WTC11 (cell line): ENCODE measurements around the gene SPNS1. TPM values are rescaled to one million over a fixed set of nuclear protein-coding genes. Genes with fewer than 3 reads are reported as not detected.

Experiments used
- ATAC-seq: fragments of 200-7000 bp; cut with Tn5 transposase; 2 replicates; pipeline ENCODE4 v1.10.0; 2021; ENCODE audit warnings: mild to moderate bottlenecking, moderate library complexity
- CTCF ChIA-PET: fragments of 300-600 bp; sonication (Branson Sonifier 250); formaldehyde crosslinking; loops from one replicate; lab custom pipeline; 2021; ENCODE audit warnings: antibody characterized with exemption; lab: Charles Lee
- POLR2A ChIA-PET: fragments of 350-600 bp; sonication (Branson Sonifier 250); formaldehyde crosslinking; loops from one replicate; lab custom pipeline; 2021; ENCODE audit warnings: antibody characterized with exemption; lab: Charles Lee
- DNase-seq: peaks from one replicate; pipeline ENCODE4 v3.0.0; 2021; ENCODE audit warnings: low spot score
- H3K27ac Mint-ChIP-seq: 2 replicates; pipeline ENCODE4 v1.8.0; 2021; ENCODE audit warnings: mixed read lengths
- H3K27me3 Mint-ChIP-seq: 2 replicates; pipeline ENCODE4 v1.8.0; 2021; ENCODE audit warnings: low read depth, mild to moderate bottlenecking, moderate library complexity, mixed read lengths
- H3K36me3 Mint-ChIP-seq: 2 replicates; pipeline ENCODE4 v1.8.0; 2021; ENCODE audit warnings: mixed read lengths
- H3K4me1 Mint-ChIP-seq: 2 replicates; pipeline ENCODE4 v1.8.0; 2022; ENCODE audit warnings: mixed read lengths
- H3K4me3 Mint-ChIP-seq: 2 replicates; pipeline ENCODE4 v1.8.0; 2021; ENCODE audit warnings: mild to moderate bottlenecking, moderate library complexity, mixed read lengths
- H3K9me3 Mint-ChIP-seq: 2 replicates; pipeline ENCODE4 v1.8.0; 2021; ENCODE audit warnings: mixed read lengths
- AR ChIP-seq: fragments of 250-450 bp; sonication (Bioruptor Pico); IDR thresholded peaks from 2 replicates; pipeline ENCODE4 v1.9.0; 2021; ENCODE audit warnings: mild to moderate bottlenecking
- CTCF ChIP-seq: fragments of 200-600 bp; IDR thresholded peaks from 2 replicates; pipeline ENCODE4 v1.8.0; 2022; ENCODE audit warnings: antibody characterized with exemption
- ELF4 ChIP-seq: sonication (generic); formaldehyde crosslinking; IDR thresholded peaks from 2 replicates; pipeline ENCODE4 v1.8.1; 2022; ENCODE audit warnings: low read depth, mild to moderate bottlenecking, moderate library complexity, missing genetic modification reagents
- EMX1 ChIP-seq: fragments of 250-450 bp; sonication (Bioruptor Pico); IDR thresholded peaks from 2 replicates; pipeline ENCODE4 v1.8.0; 2021; ENCODE audit warnings: mild to moderate bottlenecking
- FOXK1 ChIP-seq: sonication (generic); formaldehyde crosslinking; IDR thresholded peaks from 2 replicates; pipeline ENCODE4 v1.8.0; 2022; ENCODE audit warnings: mild to moderate bottlenecking, moderate library complexity, missing genetic modification reagents
- FOXP1 ChIP-seq: sonication (generic); formaldehyde crosslinking; IDR thresholded peaks from 2 replicates; pipeline ENCODE4 v1.8.0; 2022; ENCODE audit warnings: missing genetic modification reagents, mild to moderate bottlenecking, moderate library complexity, borderline replicate concordance
- GRHL2 ChIP-seq: fragments of 250-450 bp; sonication (Bioruptor Pico); IDR thresholded peaks from 2 replicates; pipeline ENCODE4 v1.8.0; 2022; ENCODE audit warnings: mild to moderate bottlenecking, moderate library complexity; ENCODE audit not compliant: insufficient replicate concordance, severe bottlenecking
- IRF1 ChIP-seq: sonication (generic); formaldehyde crosslinking; IDR thresholded peaks from 2 replicates; pipeline ENCODE4 v1.8.0; 2023; ENCODE audit warnings: missing genetic modification reagents
- MAX ChIP-seq: sonication (generic); formaldehyde crosslinking; IDR thresholded peaks from 2 replicates; pipeline ENCODE4 v1.8.0; 2022; ENCODE audit warnings: mild to moderate bottlenecking, missing genetic modification reagents
- NFE2L1 ChIP-seq: sonication (generic); formaldehyde crosslinking; IDR thresholded peaks from 2 replicates; pipeline ENCODE4 v1.8.1; 2023; ENCODE audit warnings: missing genetic modification reagents
- NFYB ChIP-seq: sonication (generic); formaldehyde crosslinking; conservative IDR thresholded peaks from 2 replicates; pipeline ENCODE4 v1.8.0; 2022; ENCODE audit warnings: low read depth, missing genetic modification reagents
- OVOL2 ChIP-seq: fragments of 250-450 bp; sonication (Bioruptor Pico); IDR thresholded peaks from 2 replicates; pipeline ENCODE4 v1.9.0; 2021; ENCODE audit warnings: mild to moderate bottlenecking, borderline replicate concordance
- USF1 ChIP-seq: sonication (generic); formaldehyde crosslinking; IDR thresholded peaks from 2 replicates; pipeline ENCODE4 v1.8.0; 2022; ENCODE audit warnings: mild to moderate bottlenecking, missing genetic modification reagents
- ZNF138 ChIP-seq: sonication (generic); formaldehyde crosslinking; conservative IDR thresholded peaks from 2 replicates; pipeline ENCODE4 v1.8.1; 2022; ENCODE audit warnings: mild to moderate bottlenecking, moderate library complexity, missing genetic modification reagents
- ZNF219 ChIP-seq: sonication (generic); formaldehyde crosslinking; IDR thresholded peaks from 2 replicates; pipeline ENCODE4 v1.8.0; 2023; ENCODE audit warnings: missing genetic modification reagents, mild to moderate bottlenecking, borderline replicate concordance
- ZNF232 ChIP-seq: sonication (generic); formaldehyde crosslinking; IDR thresholded peaks from 2 replicates; pipeline ENCODE4 v1.8.0; 2022; ENCODE audit warnings: mild to moderate bottlenecking, missing genetic modification reagents
- ZNF423 ChIP-seq: fragments of 250-450 bp; sonication (Bioruptor Pico); IDR thresholded peaks from 2 replicates; pipeline ENCODE4 v2.1.2; 2022; ENCODE audit warnings: mild to moderate bottlenecking, moderate library complexity
- ZNF532 ChIP-seq: fragments of 250-450 bp; sonication (Bioruptor Pico); IDR thresholded peaks from 2 replicates; pipeline ENCODE4 v1.9.0; 2021; ENCODE audit warnings: mild to moderate bottlenecking, borderline replicate concordance
- ZNF671 ChIP-seq: fragments of 250-450 bp; sonication (Bioruptor Pico); IDR thresholded peaks from 2 replicates; pipeline ENCODE4 v1.8.0; 2021; ENCODE audit warnings: mild to moderate bottlenecking
- total RNA-seq: library from RNA; stranded (reverse); gene quantifications from 3 replicates; pipeline ENCODE4 v1.2.3, GENCODE V29; 2021

Gene SPNS1
- total RNA-seq, 1 experiment from 2014 or later = 64.4 TPM

GRCh38 chr16:29022196-29022595 lies 47.6 kb downstream of the SPNS1 start (continued):
- no peak for TF ChIP-seq FOXK1 (CRISPR knock-in tag)

GRCh38 chr16:29023279-29024277 lies 49.0 kb downstream of the SPNS1 start:
- no peaks in the 10 kb centered on the region for H3K9me3 Mint-ChIP-seq
- no peak for ATAC-seq
- no peak for DNase-seq
- ChIA-PET CTCF (interaction anchor here (0.8 to 1.6 kb wide), 3 partner anchors 13 to 50 kb away, joined by 3 read pairs; no protein-coding TSS in a partner anchor), POLR2A (no interaction called here)
- peaks cover 3% of the 10 kb centered on the region for H3K4me1 Mint-ChIP-seq
- H3K36me3 Mint-ChIP-seq = no peaks in the 10 kb centered on the region
- no peak for TF ChIP-seq GRHL2 (CRISPR knock-in tag)
- no peak for TF ChIP-seq ZNF138 (CRISPR knock-in tag)
- TF ChIP-seq IRF1 = no peak
- no peak for TF ChIP-seq FOXP1 (CRISPR knock-in tag)
- TF ChIP-seq OVOL2 (CRISPR knock-in tag) = no peak
- TF ChIP-seq EMX1 (CRISPR knock-in tag) = no peak
- TF ChIP-seq NFE2L1 (CRISPR knock-in tag) = no peak
- no peak for TF ChIP-seq ZNF423
- TF ChIP-seq NFYB = no peak
- TF ChIP-seq USF1 (CRISPR knock-in tag) = no peak
- no peaks in the 10 kb centered on the region for H3K27me3 Mint-ChIP-seq
- no peak overlapping the region for H3K4me3 Mint-ChIP-seq
- no peak overlapping the region for H3K27ac Mint-ChIP-seq

- DNase-seq (no peak), ATAC-seq (no peak)
- H3K9me3 Mint-ChIP-seq = no peaks in the 10 kb centered on the region
- no peak overlapping the region for H3K27ac Mint-ChIP-seq
- no peaks in the 10 kb centered on the region for H3K36me3 Mint-ChIP-seq
- H3K4me3 Mint-ChIP-seq = no peak overlapping the region
- ChIA-PET CTCF (interaction anchor here (0.8 to 1.6 kb wide), 3 partner anchors 13 to 51 kb away, joined by 3 read pairs; no protein-coding TSS in a partner anchor), POLR2A (no interaction called here)
- no peaks in the 10 kb centered on the region for H3K27me3 Mint-ChIP-seq
- H3K4me1 Mint-ChIP-seq = peaks cover 8% of the 10 kb centered on the region
- TF ChIP-seq AR (CRISPR knock-in tag) = no peak
- no peak for TF ChIP-seq ZNF232 (CRISPR knock-in tag)
- TF ChIP-seq IRF1 = no peak
- no peak for TF ChIP-seq ZNF219
- no peak for TF ChIP-seq ZNF671
- no peak for TF ChIP-seq CTCF
- no peak for TF ChIP-seq ELF4 (CRISPR knock-in tag)
- TF ChIP-seq MAX = no peak
- TF ChIP-seq ZNF532 (CRISPR knock-in tag) = no peak
These were observed 49.7 kb downstream of the SPNS1 start for GRCh38 chr16:29024278-29024677.
